WTC11 (cell line): ENCODE measurements around the gene MRPS34. TPM values are rescaled to one million over a fixed set of nuclear protein-coding genes. Genes with fewer than 3 reads are reported as not detected.

Experiments used
- ATAC-seq: fragments of 200-7000 bp; cut with Tn5 transposase; 2 replicates; pipeline ENCODE4 v1.10.0; 2021; ENCODE audit warnings: mild to moderate bottlenecking, moderate library complexity
- CTCF ChIA-PET: fragments of 300-600 bp; sonication (Branson Sonifier 250); formaldehyde crosslinking; loops from one replicate; lab custom pipeline; 2021; ENCODE audit warnings: antibody characterized with exemption; lab: Charles Lee
- POLR2A ChIA-PET: fragments of 350-600 bp; sonication (Branson Sonifier 250); formaldehyde crosslinking; loops from one replicate; lab custom pipeline; 2021; ENCODE audit warnings: antibody characterized with exemption; lab: Charles Lee
- DNase-seq: peaks from one replicate; pipeline ENCODE4 v3.0.0; 2021; ENCODE audit warnings: low spot score
- H3K27ac Mint-ChIP-seq: 2 replicates; pipeline ENCODE4 v1.8.0; 2021; ENCODE audit warnings: mixed read lengths
- H3K27me3 Mint-ChIP-seq: 2 replicates; pipeline ENCODE4 v1.8.0; 2021; ENCODE audit warnings: low read depth, mild to moderate bottlenecking, moderate library complexity, mixed read lengths
- H3K36me3 Mint-ChIP-seq: 2 replicates; pipeline ENCODE4 v1.8.0; 2021; ENCODE audit warnings: mixed read lengths
- H3K4me1 Mint-ChIP-seq: 2 replicates; pipeline ENCODE4 v1.8.0; 2022; ENCODE audit warnings: mixed read lengths
- H3K4me3 Mint-ChIP-seq: 2 replicates; pipeline ENCODE4 v1.8.0; 2021; ENCODE audit warnings: mild to moderate bottlenecking, moderate library complexity, mixed read lengths
- H3K9me3 Mint-ChIP-seq: 2 replicates; pipeline ENCODE4 v1.8.0; 2021; ENCODE audit warnings: mixed read lengths
- AFF4 ChIP-seq: sonication (generic); formaldehyde crosslinking; IDR thresholded peaks from 2 replicates; pipeline ENCODE4 v1.8.1; 2023; ENCODE audit warnings: mild to moderate bottlenecking, missing genetic modification reagents, borderline replicate concordance
- ATF1 ChIP-seq: sonication (generic); formaldehyde crosslinking; IDR thresholded peaks from 2 replicates; pipeline ENCODE4 v1.8.1; 2023; ENCODE audit warnings: mild to moderate bottlenecking, moderate library complexity, missing genetic modification reagents
- CREB1 ChIP-seq: sonication (generic); formaldehyde crosslinking; IDR thresholded peaks from 2 replicates; pipeline ENCODE4 v1.8.0; 2023; ENCODE audit warnings: mild to moderate bottlenecking, missing genetic modification reagents
- CREM ChIP-seq: sonication (generic); formaldehyde crosslinking; IDR thresholded peaks from 2 replicates; pipeline ENCODE4 v1.8.1; 2022; ENCODE audit warnings: mild to moderate bottlenecking, missing genetic modification reagents, moderate library complexity
- E2F1 ChIP-seq: sonication (generic); formaldehyde crosslinking; IDR thresholded peaks from 2 replicates; pipeline ENCODE4 v1.8.0; 2022; ENCODE audit warnings: mild to moderate bottlenecking, missing genetic modification reagents
- E2F4 ChIP-seq: sonication (generic); formaldehyde crosslinking; IDR thresholded peaks from 2 replicates; pipeline ENCODE4 v1.8.1; 2022; ENCODE audit warnings: low read depth, mild to moderate bottlenecking, moderate library complexity, missing genetic modification reagents, borderline replicate concordance
- E2F5 ChIP-seq: sonication (generic); formaldehyde crosslinking; IDR thresholded peaks from 2 replicates; pipeline ENCODE4 v1.8.1; 2022; ENCODE audit warnings: mild to moderate bottlenecking, moderate library complexity, missing genetic modification reagents
- ELF4 ChIP-seq: sonication (generic); formaldehyde crosslinking; IDR thresholded peaks from 2 replicates; pipeline ENCODE4 v1.8.1; 2022; ENCODE audit warnings: low read depth, mild to moderate bottlenecking, moderate library complexity, missing genetic modification reagents
- FOXK1 ChIP-seq: sonication (generic); formaldehyde crosslinking; IDR thresholded peaks from 2 replicates; pipeline ENCODE4 v1.8.0; 2022; ENCODE audit warnings: mild to moderate bottlenecking, moderate library complexity, missing genetic modification reagents
- HMGXB4 ChIP-seq: sonication (generic); formaldehyde crosslinking; IDR thresholded peaks from 2 replicates; pipeline ENCODE4 v1.8.1; 2023; ENCODE audit warnings: mild to moderate bottlenecking, moderate library complexity, missing genetic modification reagents
- RORB ChIP-seq: fragments of 250-450 bp; sonication (Bioruptor Pico); IDR thresholded peaks from 2 replicates; pipeline ENCODE4 v1.9.0; 2021; ENCODE audit warnings: mild to moderate bottlenecking
- SMAD3 ChIP-seq: sonication (generic); formaldehyde crosslinking; IDR thresholded peaks from 2 replicates; pipeline ENCODE4 v1.8.0; 2022; ENCODE audit warnings: missing genetic modification reagents, mild to moderate bottlenecking, borderline replicate concordance
- SP1 ChIP-seq: sonication (generic); formaldehyde crosslinking; conservative IDR thresholded peaks from 2 replicates; pipeline ENCODE4 v1.8.1; 2022; ENCODE audit warnings: missing genetic modification reagents
- STAT6 ChIP-seq: sonication (generic); formaldehyde crosslinking; conservative IDR thresholded peaks from 2 replicates; pipeline ENCODE4 v1.8.1; 2023; ENCODE audit warnings: mild to moderate bottlenecking, low read depth, missing genetic modification reagents, moderate library complexity
- ZMAT4 ChIP-seq: fragments of 250-450 bp; sonication (Bioruptor Pico); IDR thresholded peaks from 2 replicates; pipeline ENCODE4 v1.9.0; 2021; ENCODE audit warnings: mild to moderate bottlenecking
- ZNF121 ChIP-seq: sonication (generic); formaldehyde crosslinking; IDR thresholded peaks from 2 replicates; pipeline ENCODE4 v1.8.0; 2023; ENCODE audit warnings: missing genetic modification reagents
- ZNF219 ChIP-seq: sonication (generic); formaldehyde crosslinking; IDR thresholded peaks from 2 replicates; pipeline ENCODE4 v1.8.0; 2023; ENCODE audit warnings: missing genetic modification reagents, mild to moderate bottlenecking, borderline replicate concordance
- ZNF425 ChIP-seq: fragments of 250-450 bp; sonication (Bioruptor Pico); conservative IDR thresholded peaks from 2 replicates; pipeline ENCODE4 v1.9.0; 2021; ENCODE audit warnings: mild to moderate bottlenecking
- total RNA-seq: library from RNA; stranded (reverse); gene quantifications from 3 replicates; pipeline ENCODE4 v1.2.3, GENCODE V29; 2021

The MRPS34 gene
- total RNA-seq, 1 experiment from 2014 or later, result 258 TPM

- POLR2A ChIA-PET, result no interaction called here
- ATAC-seq, result no peak
- CTCF ChIA-PET, result no interaction called here
- H3K4me1 Mint-ChIP-seq, result peaks cover 5% of the 10 kb centered on the region
- no peaks in the 10 kb centered on the region for H3K9me3 Mint-ChIP-seq
- no peak overlapping the region for H3K4me3 Mint-ChIP-seq
- no peak for TF ChIP-seq FOXK1 (CRISPR knock-in tag)
- no peak for TF ChIP-seq HMGXB4 (CRISPR knock-in tag)
- TF ChIP-seq RORB, result no peak
- TF ChIP-seq ELF4 (CRISPR knock-in tag), result no peak
- TF ChIP-seq STAT6 (CRISPR knock-in tag), result no peak
- no peak for TF ChIP-seq ZNF425 (CRISPR knock-in tag)
- H3K27me3 Mint-ChIP-seq, result no peaks in the 10 kb centered on the region; the same call in 1 of the 2 replicates
- peaks cover 4% of the 10 kb centered on the region for H3K36me3 Mint-ChIP-seq
- H3K27ac Mint-ChIP-seq, result no peak overlapping the region
- DNase-seq, result no peak
These were observed 3.7 kb upstream of the MRPS34 start for GRCh38 chr16:1776672-1776955.

GRCh38 chr16:1775846-1776671 lies 3.1 kb upstream of the MRPS34 start:
- Mint-ChIP-seq H3K36me3 (peaks cover 4% of the 10 kb centered on the region), H3K27me3 (no peaks in the 10 kb centered on the region; the same call in 1 of the 2 replicates)
- no peak for DNase-seq
- no peak for TF ChIP-seq E2F4
- TF ChIP-seq CREB1 (CRISPR knock-in tag), result no peak
- TF ChIP-seq CREM (CRISPR knock-in tag), result no peak
- TF ChIP-seq E2F5, result no peak
- no peak for TF ChIP-seq E2F1 (CRISPR knock-in tag)
- TF ChIP-seq ZMAT4, result no peak
- no peak for TF ChIP-seq RORB
- TF ChIP-seq AFF4 (CRISPR knock-in tag), result no peak
- no peak for TF ChIP-seq ZNF219 (CRISPR knock-in tag)
- TF ChIP-seq ATF1 (CRISPR knock-in tag), result no peak
- no peak for TF ChIP-seq SP1
- TF ChIP-seq ZNF121 (CRISPR knock-in tag), result no peak
- no peak for TF ChIP-seq SMAD3

More at GRCh38 chr16:1775846-1776671, 3.1 kb upstream of the MRPS34 start:
- Mint-ChIP-seq H3K9me3 (no peaks in the 10 kb centered on the region), H3K27ac (no peak overlapping the region), H3K4me1 (no peaks in the 10 kb centered on the region; the same call in none of the 2 replicates), H3K4me3 (no peak overlapping the region)
- ATAC-seq, result no peak
- POLR2A ChIA-PET, result no interaction called here
- CTCF ChIA-PET, result no interaction called here
